SW 1271 (cell line): ENCODE data around the gene SUN5.
"Not testable (repeated sequence)": the region's sequence is repeated elsewhere in the genome, so short reads cannot be mapped to it uniquely, and the experiment has no call there.

Experiments used
- DNase-seq, 2 experiments: peaks; one replicate each; lab custom pipeline; 2025; lab: John Stamatoyannopoulos, UW

The SUN5 gene, protein sequence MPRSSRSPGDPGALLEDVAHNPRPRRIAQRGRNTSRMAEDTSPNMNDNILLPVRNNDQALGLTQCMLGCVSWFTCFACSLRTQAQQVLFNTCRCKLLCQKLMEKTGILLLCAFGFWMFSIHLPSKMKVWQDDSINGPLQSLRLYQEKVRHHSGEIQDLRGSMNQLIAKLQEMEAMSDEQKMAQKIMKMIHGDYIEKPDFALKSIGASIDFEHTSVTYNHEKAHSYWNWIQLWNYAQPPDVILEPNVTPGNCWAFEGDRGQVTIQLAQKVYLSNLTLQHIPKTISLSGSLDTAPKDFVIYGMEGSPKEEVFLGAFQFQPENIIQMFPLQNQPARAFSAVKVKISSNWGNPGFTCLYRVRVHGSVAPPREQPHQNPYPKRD

DNA sequence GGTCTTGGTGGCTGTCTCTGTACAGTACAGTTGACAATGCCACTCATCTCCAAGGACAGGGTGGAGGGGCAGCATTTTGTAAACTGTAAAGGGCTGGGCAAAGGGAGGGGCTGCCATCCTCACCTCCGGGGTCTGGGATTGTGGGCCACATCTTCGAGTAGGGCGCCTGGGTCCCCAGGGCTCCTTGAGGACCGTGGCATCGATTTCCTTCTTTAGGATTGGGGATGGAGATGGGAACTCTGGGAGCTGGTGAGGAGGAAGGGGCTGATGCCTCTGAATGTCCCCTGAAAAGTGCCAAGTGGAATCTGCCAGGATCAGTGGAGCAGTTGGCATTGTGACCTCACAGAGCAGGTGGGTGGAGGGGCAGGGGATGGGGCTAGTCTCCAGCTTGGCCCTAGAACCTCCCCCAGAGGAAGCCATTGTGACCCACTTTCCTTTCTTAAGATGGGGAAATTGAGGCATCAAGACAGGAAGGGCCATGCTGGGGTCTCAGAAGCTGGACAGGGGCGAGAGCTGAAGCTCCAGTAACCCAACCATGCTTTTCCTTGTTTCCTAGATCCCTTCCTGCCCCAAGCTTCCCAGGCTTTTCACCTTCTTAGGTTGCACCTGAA, at the start of gene SUN5:
Gene SUN5 (minus strand): TSS at position 293 of the 611 bp plus-strand sequence. CDS start 93 bp downstream, at position 200.
- DNase-seq = no peak

DNA sequence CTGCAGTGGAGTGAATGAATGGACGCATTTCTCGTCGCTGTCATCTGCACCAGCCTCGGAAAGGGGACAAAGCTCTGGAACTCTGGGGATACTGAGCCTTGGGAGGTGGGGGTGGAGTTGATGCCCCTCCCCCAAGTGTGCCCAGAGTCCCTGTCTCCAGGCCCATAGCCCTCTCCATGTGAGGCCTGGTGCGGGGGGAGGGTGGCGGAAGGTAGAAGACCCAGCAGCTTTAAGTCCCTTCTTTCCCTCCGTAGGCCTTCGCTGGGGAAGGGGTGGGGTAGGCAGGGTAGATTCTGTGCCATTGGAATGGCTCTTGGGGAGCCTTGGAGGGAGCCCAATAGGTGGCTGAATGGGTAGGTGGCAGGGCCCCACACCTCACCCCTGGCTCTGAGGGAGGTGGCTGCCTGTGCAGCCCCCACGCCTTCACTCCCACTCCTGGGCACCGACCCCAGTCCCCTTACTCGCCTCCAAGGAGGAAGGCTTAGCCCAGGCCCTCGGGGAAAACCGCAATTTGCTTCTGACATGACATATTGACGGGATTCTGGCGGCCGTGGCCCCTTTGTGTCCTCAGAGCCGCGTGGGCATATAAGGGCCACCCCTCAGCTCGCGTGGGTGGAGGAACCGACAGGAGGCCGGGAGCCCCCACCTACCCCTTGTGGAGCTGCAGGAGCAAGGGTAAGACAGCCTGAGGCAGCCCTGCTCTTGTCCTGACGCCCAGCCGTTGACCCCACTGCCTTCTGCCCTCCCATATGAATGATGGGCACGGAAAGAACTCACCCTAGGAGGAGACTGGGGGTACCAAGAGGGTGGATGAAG, 49.3 kb upstream of the SUN5 start, which contains the start of gene BPIFB3:
Gene BPIFB3 (plus strand): TSS at position 613 of the 816 bp plus-strand sequence. CDS start 1,533 bp downstream, outside the sequence.
- DNase-seq = no peak

DNA sequence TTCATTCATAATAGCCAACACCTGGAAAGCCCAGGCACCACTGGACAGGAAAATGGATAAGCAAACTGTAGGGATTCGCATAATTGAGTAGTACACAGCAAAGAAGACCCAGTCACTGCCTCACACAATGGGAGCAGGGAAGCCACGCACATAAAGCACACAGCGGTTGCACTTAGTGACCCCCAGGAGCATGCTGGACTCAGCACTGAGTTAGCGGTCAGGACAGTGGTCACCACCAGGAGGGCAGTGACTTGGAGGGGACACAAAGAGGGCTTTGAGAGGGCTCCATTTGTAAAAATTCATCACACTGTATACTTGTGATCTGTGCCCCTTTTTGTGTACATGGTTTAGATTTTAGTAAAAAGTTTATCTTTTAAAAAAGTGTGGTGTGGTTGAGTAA, 47.1 kb upstream of the SUN5 start:
- DNase-seq = no peak

DNA sequence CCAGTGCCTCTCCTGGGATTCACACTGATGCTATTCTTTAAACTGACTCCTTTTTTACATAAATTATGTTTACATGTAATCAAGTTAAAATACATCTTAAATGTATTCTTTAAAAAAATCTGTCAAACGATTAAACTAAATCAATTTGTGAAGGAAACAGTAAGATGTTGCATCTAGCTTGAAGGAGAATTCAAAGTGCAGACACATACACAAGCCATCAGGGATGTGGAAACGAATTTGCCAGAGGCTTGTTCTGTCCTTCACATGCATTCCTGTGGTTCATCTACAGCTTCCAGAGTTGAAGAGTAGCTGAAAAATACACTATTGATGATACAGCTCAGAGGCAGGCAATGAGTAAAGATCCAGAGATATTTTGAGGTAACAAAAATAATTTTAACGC, 42.2 kb upstream of the SUN5 start:
- no peak for DNase-seq

DNA sequence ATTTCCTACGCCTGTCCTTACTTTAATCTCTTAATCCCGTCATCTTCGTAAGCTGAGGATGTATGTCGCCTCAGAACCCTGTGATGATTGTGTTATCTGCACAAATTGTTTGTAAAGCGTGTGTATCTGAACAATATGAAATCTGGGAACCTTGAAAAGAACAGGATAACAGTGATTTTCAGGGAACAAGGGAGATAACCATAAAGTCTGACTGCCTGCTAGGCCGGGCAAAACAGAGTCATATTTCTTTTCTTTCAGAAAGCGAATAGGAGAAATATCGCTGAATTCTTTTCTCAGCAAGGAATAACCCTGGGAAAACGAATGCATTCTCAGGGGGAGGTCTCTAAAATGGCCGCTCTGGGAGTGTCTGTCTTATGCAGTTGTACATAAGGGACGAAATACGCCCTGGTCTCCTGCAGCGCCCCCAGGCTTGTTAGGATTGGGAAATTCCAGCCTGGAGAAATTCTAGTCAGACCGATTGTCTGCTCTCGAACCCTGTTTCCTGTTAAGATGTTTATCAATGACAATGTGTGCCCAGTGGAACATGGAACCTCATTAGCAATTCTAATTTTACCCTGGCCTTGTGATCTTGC, 41.0 kb upstream of the SUN5 start:
- not testable (repeated sequence) for DNase-seq

DNA sequence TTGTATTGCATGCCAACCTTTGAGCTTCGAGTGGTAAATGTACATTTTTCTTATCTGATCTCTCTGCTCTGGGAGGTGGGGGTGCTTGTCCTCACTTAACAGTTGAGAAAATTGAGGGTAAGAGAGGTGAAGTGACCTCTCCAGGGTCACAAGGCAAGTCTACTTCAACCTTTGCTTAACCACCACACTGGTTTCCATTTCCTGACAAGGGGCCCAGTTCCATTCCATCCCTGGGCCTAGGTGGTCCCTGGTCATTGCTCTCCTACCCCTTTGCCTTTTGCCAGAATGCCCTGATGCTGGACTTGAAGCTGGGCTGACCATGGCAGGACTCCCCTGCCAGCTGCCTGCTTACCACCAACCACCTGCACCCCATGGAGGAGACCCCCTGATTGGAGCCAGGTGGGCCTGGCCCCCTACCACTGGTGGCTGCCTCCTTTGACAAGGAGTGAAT, 39.5 kb upstream of the SUN5 start:
- DNase-seq = no peak

DNA sequence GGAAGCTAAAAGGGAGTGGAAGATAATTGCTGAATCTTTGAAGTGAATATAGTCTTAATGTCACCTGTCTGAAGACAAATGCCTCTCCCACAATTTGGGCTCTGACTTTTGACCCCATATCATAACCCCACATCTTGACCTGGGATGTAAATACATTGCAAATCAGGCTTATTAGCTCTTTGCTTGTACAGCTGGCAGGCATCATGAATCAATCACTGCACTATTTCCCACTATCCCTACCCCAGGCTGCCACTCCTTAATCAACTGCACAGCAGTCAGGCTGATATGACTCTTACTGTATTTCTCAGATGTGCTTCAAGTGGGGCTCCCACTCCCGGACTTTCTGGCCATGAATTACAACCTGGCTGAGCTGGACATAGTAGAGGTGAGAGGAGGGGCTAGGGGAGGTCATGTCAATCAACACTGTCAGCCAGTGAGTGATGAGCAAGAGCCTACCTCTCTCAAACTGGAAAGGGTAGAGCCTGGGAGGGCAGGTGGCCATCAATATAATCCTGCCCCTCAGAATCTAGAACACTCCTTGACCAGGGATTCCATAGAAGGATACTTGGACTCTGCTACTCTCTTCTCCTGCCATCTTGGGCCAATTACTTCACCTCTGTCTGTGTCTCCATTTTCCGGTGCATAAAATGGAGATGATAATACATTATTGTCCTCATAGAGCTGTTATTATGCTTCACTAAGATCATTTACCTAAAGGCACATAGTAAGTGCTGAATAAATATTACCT, 38.9 kb upstream of the SUN5 start:
- no peak for DNase-seq

DNA sequence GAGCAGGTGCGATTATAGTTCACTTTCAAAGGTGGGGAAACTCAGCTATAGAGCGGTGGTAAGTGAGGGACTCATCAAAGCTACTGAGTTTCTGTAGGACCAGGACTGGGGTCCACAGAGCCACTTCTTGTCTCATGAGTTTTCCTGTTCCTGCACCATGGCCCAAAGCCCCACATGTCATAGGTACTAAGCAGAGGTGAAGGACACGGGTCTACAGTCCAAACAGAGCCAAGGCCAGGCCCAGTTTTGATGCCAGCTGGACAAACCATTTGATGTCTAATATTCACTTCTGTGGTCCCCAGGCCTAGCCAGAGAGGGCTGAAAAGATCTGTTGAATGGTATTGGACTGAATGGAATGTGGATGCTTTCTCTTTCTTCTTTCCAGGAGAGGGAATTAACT, 38.2 kb upstream of the SUN5 start:
- DNase-seq = no peak

DNA sequence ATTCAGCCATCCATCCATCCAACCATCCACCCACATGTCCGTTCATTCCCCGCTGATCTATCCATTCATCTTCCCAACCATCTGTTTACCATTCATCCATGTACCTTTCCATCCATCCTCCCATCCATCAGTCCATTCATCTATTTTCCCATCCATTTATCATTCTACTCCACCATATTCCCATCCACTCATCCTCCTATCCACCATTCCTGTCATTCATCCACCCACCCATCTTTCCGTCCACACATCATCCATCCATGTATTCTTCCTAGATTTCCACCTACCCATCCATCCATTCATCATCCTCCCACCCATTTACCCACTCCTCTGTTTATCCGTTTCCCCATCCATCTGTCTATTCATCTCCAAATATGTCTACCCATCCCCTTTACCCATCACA, 34.0 kb upstream of the SUN5 start:
- no peak for DNase-seq

DNA sequence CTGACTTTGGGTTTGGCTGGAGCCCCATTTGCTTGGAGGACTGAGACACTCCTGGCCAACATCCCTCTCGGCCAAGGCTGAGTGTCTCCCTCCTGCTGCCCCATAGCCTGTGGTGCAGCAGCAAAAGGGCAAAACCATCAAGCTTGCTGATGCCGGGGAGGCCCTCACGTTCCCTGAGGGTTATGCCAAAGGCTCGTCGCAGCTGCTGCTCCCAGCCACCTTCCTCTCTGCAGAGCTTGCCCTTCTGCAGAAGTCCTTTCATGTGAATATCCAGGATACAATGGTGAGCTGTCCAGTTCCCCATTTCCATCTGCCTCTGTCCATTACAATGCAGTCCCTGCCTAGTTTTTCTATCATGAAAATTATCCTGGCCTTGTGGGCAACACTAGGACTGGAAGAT, 33.2 kb upstream of the SUN5 start:
- no peak for DNase-seq

DNA sequence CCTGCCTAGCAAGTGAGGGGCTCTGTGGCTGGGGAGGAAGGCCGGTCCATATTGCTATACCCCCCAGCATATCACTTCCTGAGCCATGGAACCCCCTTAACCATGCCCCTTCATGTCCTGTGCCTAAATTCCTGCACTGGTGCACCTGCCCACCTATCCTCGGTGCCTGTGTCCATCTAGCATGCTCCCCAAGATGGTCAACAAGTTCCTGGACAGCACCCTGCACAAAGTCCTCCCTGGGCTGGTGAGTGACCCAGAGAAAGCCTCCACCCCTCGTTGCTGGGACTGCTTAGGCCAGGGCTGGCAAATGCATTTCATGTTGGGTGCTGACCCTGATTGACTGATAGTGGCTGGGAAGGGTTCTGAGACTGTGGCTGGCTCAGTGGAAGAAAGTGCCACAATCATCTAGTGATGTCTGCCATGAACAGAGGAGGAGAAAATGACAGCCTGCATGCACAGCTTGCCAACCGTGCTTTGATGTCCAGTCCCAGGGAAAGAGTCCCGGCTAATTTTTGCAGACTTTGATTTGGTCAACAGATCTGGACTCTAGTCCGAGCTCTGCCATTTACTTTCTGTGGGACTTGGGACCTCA, 30.8 kb upstream of the SUN5 start:
- DNase-seq = no peak

DNA sequence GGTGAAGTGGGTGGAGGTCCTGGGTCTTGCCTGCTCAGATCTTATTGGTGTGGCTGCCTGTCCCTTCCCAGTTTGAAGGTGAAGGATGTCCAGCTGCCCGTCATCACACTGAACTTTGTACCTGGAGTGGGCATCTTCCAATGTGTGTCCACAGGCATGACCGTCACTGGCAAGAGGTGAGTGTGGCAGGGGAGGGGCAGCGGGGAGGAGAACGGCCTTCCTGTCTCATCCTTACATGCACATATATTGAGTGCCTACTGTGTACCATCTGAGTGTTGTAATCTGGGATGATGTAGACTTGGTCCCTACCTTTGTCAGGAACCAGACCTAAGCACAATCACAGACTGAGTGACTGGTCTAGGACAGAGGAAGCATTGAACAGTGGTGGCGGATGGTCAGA, 29.9 kb upstream of the SUN5 start:
- no peak for DNase-seq

DNA sequence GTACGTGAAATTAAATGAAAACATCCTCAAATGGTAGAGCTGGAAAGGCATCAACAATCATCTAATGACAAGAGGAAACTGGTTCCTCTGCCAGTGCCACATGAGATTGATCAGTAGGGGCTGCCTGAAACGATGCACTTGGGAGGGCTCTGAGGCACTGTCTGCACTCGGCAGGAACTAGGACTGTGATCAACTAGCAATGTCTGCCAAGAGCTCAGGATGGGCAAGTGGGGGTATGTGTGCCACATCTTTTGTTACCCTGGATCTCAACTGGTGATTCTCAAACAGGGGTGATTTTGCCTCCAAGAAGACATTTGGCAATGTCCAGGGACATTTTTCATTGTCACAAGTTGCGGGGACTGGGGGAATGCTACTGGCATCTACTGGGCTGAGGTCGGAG, 29.1 kb upstream of the SUN5 start:
- no peak for DNase-seq

DNA sequence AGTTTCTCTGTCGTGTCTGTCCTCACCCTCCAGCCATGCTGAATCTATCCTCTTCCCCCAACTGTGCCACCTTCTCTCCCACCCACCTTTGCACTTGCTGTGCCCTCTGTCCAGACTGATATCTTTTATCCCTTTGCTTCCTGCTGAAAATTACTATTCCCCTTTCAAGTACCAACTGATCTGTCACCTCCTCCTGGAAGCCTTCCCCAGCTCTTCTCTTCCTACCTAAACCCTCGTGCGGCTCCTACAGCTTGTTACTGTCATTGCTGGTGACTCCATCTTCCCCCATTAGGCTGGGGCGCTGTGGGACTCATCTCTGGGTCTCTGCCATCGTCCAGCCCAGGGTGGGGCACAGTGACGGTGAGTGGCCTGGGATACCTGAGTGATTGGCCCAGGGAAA, 28.3 kb upstream of the SUN5 start:
- DNase-seq = no peak

DNA sequence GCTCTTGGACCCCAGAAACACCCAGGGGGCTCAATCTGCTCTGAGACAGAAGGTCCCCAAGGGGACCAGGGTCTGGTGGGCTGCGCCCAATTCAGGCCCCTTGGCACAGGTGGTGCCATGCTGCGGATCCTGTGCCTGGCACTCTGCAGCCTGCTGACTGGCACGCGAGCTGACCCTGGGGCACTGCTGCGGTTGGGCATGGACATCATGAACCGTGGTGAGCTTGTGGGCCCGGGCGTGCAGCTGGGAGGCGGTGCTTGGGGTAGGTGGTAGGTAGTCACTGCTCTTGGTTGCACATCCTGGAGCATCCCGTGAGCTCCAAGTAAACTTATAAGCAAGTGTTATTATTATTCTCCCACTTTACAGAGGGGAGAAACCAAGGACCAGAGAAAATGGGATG, 27.3 kb upstream of the SUN5 start, which contains the start of gene BPIFB6:
Gene BPIFB6 (plus strand): TSS at position 118 of the 400 bp plus-strand sequence. CDS start 0 bp downstream, at position 118.
- DNase-seq = no peak

DNA sequence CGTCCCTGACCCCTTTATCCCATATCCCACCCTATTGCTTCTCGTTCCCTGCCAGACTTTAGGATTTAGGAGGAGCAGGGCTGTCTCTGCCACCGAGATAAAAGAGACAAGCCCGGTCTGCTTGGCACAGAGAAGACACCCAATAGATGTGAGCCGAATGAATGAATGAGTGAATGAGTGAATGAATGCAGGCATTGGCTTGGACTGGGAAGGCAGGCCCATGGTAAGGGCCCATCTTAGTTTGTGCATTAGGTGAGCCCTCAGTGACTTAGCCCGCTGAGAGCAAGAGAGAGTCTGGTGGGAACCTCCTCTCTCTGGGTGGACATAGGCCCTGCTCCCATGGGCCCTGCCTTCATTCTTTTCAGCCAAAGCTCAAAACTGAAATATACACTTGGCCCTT, 26.3 kb upstream of the SUN5 start:
- no peak for DNase-seq

DNA sequence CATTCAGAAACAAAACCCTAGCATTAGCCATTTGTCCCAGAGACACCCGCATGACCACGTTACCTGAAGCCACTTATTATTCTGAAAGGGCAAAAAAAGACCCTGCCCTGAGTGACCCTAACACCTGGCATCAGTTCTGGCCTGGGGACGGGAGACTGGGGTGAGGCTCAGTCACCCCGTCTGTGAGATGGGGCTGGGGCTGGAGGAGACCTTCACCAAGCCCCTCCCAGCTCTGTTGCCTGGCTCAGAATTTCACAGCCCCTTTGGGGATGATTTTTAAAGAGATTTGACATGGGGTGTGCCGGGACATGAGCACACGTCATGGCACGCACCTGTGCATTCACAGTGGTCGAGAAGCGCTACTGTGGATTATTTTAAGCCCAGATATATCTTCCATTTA, 25.8 kb upstream of the SUN5 start:
- no peak for DNase-seq

DNA sequence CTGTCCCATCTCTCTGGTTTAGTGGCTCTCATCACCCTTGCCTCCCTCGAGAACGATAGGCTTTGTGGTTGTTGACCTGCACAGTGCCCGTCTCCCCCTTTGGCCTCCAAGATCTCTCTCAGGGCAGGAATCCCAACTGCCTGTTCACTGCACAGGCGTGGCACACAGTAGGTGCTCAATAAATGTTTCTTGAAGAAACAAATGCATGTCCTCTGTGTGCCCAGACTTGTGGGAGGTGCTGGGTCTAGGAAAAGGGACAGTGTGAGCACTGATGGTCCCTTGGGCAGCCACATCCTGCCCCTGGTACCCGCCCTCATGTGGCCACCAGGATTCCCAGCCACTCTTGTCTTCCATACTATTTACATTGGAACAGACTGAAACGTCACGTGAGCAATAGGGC, 24.6 kb upstream of the SUN5 start:
- DNase-seq = no peak

DNA sequence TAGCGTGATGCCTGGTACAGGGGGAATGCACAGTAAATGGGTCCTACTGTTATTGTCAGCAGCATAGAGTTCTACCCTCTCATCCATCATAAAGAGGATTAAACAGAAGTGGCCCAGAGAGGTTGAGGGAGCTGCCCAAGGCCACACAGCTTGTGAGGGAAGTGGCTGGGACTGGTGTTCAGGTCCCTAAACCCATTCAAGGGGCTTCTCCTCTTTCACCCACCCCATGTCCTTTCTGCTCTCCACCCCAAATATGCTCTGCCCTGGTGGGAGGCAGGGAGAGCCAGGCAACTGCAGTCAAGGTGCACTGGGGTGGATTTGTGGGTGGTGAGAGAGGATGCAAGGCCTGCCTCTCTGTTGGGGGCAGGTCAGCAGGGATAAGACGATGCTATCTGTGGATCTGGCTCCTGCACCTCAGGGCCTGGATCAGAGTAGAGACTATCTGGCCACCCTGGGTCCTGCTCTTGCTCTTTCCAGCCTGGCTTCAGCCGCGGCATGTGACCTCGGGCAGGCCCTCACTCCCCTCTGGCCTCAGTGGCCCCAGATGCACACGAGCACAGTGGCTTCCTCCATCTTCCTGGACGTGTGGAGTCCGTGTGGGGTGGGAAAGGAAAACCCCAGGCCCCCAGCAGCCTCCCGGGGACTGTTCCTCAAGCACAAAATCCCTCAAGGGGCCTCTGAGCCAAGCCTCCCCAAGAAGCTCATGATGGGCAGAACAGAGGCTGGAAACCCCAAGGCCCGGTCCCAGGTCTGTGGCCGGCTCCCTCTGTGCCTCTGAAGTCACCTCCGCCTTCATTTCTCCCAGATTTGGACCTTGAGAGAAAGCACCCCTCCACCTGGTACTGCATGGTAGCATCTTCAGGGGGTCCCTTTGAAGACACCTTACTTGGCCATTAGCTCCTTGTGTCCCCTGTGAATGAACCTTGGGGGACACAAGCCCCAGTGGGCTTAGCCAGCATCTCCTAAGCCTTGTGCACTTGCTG, 23.8 kb upstream of the SUN5 start:
- no peak for DNase-seq
